Karpas-422 (cell line): ENCODE measurements around the gene FAM193B. TPM values are rescaled to one million over a fixed set of nuclear protein-coding genes. Genes with fewer than 3 reads are reported as not detected.
A peak's percentile ranks its signal among the peaks of the same experiment; 100 is the strongest.

Experiments
- DNase-seq: peaks from one replicate; pipeline ENCODE4 v3.0.0-alpha.2; 2015
- H2AFZ ChIP-seq: fragments of 200-600 bp; sonication (generic); 2 replicates; pipeline ENCODE4 v1.6.1; 2014; ENCODE audit warnings: antibody characterized with exemption, low read length, mixed read lengths
- H3K27ac ChIP-seq: fragments of 200-600 bp; sonication (generic); 2 replicates; pipeline ENCODE4 v1.5.1; 2014; ENCODE audit warnings: mild to moderate bottlenecking, low read length, moderate library complexity
- H3K27me3 ChIP-seq: fragments of 200-600 bp; sonication (generic); 2 replicates; pipeline ENCODE4 v1.6.1; 2014; ENCODE audit warnings: low read length, mixed read lengths
- H3K36me3 ChIP-seq: fragments of 200-600 bp; sonication (generic); 2 replicates; pipeline ENCODE4 v1.6.1; 2014; ENCODE audit warnings: low read length, mixed read lengths; ENCODE audit not compliant: insufficient read depth
- H3K4me1 ChIP-seq: fragments of 200-600 bp; sonication (generic); 2 replicates; pipeline ENCODE4 v1.6.1; 2014; ENCODE audit warnings: mild to moderate bottlenecking, low read length, mixed read lengths
- H3K4me2 ChIP-seq: fragments of 200-600 bp; sonication (generic); 2 replicates; pipeline ENCODE4 v1.6.1; 2014; ENCODE audit warnings: low read length, low read depth, mild to moderate bottlenecking; ENCODE audit not compliant: poor library complexity, severe bottlenecking
- H3K4me3 ChIP-seq: fragments of 200-600 bp; sonication (generic); 2 replicates; pipeline ENCODE4 v1.5.1; 2014; ENCODE audit warnings: mild to moderate bottlenecking, antibody characterized with exemption, low read length, mixed read lengths
- H3K79me2 ChIP-seq: fragments of 200-600 bp; sonication (generic); 2 replicates; pipeline ENCODE4 v1.6.1; 2014; ENCODE audit warnings: mild to moderate bottlenecking, low read length, mixed read lengths
- H3K9ac ChIP-seq: fragments of 200-600 bp; sonication (generic); 2 replicates; pipeline ENCODE4 v1.6.0; 2014; ENCODE audit warnings: low read length
- H3K9me2 ChIP-seq: fragments of 200-600 bp; sonication (generic), shearing (Covaris generic); replicated peaks from 2 replicates; pipeline ENCODE4 v1.6.0; 2014; ENCODE audit warnings: mild to moderate bottlenecking, low read length, moderate library complexity; ENCODE audit not compliant: insufficient read depth
- H3K9me3 ChIP-seq: fragments of 300-700, 200-600 bp; sonication (generic); 2 replicates; pipeline ENCODE4 v1.6.1; 2014; ENCODE audit warnings: low read length, mixed read lengths
- H4K20me1 ChIP-seq: fragments of 200-600 bp; sonication (generic); 2 replicates; pipeline ENCODE4 v1.6.1; 2014; ENCODE audit warnings: mild to moderate bottlenecking, antibody characterized with exemption, low read length, low read depth; ENCODE audit not compliant: insufficient read depth
- total RNA-seq: library from RNA; depleted of rRNA; stranded (reverse); fragments of >200 nt; shearing (Covaris generic); gene quantifications from 2 replicates; pipeline ENCODE4 v1.2.3, GENCODE V29; 2014; ENCODE audit warnings: low replicate concordance

Gene FAM193B
- total RNA-seq, 1 experiment from 2014 or later = 48.3 TPM

DNA sequence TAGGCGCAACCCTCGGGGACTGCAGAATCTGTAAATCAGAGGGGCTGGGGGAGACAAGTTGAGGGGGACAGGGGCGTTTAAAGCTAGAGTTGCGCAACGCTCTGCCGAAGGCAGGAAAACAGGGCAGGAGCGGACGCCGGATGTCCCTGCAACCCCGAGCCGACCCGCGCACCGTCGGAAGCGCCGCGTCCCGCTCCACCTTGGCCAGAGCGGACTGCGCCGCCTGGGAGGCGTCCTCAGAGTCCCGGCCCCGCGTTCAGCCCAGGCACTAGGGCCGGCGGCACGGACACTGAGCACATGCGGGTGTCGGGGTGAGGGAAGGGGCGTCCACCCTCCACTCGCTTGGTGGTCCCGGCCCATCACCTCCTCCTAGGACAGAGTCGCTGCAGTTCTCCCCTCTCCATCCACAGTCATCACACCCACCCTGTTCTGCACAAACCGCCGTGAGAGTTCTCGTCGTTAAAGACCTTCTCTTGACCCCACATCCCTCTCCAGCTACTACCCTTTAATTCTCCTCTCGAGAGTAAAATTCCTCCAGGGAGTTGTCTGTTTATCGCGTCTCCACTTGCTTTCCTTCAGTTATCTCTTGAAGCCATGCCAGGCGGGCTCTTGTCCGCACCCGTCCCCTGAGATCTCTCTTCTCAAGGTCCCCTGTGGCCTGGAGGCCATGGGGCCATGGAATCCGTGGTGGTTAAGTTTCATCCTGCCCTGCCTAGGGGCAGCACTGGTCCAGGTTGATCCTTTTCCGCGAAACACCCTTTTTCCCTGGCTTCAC is 56.2 kb downstream of the FAM193B start:
- Histone ChIP-seq H3K27me3 (no peaks in the 10 kb centered on the region), H3K27ac (no peak overlapping the region)

DNA sequence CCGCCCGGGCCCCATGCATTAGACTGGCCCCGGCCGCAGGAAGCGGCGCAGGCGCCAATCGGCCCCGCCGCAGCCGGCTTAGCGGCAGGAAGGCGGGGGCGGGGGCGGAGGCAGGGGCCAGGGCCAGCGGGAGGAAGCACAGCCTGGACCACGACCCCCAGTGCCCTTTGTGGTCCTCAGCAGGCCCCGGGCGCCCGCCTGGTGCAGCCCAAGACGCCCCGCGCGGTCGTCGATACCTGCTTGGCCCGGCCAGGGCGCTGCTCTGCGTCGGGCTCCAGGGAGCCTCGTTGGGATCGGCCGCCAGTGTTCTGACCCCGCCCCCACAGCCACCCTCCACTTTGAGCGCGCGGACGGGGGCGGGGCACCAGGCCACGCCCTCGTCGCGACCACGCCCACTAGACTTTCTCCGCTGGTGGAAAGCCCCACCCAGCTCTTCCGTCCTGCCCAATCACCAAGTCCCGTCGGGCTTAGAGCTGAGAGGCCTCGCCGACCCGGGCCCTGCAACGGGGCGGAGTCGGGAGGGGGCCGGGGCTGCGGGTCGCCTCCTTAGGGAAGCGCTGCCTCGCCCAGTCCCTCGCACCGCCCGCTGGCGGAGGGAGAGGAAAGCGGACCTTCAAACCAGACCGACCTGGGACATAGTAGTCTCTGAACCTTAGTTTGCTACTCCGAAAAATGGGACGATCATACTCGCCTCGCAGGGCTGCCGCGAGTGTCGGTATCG is 56.9 kb downstream of the FAM193B start, which contains the start of gene PDLIM7:
TSS of gene PDLIM7 (minus strand) at position 313 of the 721 bp plus-strand sequence. CDS start 1,092 bp downstream, outside the sequence.
- Histone ChIP-seq H3K27me3 (no peaks in the 10 kb centered on the region), H3K79me2 (peaks cover 10% of the 10 kb centered on the region), H3K4me3 (peak within 1 kb of the TSS; percentile 96), H3K9me2 (no peaks in the 10 kb centered on the region), H2AFZ (0 out of 2 replicates have a peak within 1 kb of the TSS, but pooled peaks have one; percentile 70), H3K36me3 (no peaks in the 10 kb centered on the region), H3K9ac (peak within 1 kb of the TSS; percentile 96), H4K20me1 (peaks cover 8% of the 10 kb centered on the region; the same call in 1 of the 2 replicates), H3K4me1 (peaks cover 53% of the 10 kb centered on the region), H3K27ac (peak within 1 kb of the TSS; percentile 85), H3K4me2 (peak within 1 kb of the TSS; percentile 98), H3K9me3 (no peaks in the 10 kb centered on the region)
- DNase-seq = peak; percentile 98

More for the DNA sequence above, 56.2 kb downstream of the FAM193B start:
- Histone ChIP-seq H3K9me3 (no peaks in the 10 kb centered on the region), H3K9me2 (no peaks in the 10 kb centered on the region), H3K4me3 (peak overlapping the region; percentile 96), H3K4me1 (peaks cover 60% of the 10 kb centered on the region), H2AFZ (0 out of 2 replicates have a peak overlapping the region, but pooled peaks have one; percentile 70), H4K20me1 (peaks cover 8% of the 10 kb centered on the region; the same call in 1 of the 2 replicates), H3K4me2 (peak overlapping the region; percentile 98), H3K36me3 (no peaks in the 10 kb centered on the region), H3K79me2 (peaks cover 10% of the 10 kb centered on the region), H3K9ac (peak overlapping the region; percentile 43)
- no peak for DNase-seq

DNA sequence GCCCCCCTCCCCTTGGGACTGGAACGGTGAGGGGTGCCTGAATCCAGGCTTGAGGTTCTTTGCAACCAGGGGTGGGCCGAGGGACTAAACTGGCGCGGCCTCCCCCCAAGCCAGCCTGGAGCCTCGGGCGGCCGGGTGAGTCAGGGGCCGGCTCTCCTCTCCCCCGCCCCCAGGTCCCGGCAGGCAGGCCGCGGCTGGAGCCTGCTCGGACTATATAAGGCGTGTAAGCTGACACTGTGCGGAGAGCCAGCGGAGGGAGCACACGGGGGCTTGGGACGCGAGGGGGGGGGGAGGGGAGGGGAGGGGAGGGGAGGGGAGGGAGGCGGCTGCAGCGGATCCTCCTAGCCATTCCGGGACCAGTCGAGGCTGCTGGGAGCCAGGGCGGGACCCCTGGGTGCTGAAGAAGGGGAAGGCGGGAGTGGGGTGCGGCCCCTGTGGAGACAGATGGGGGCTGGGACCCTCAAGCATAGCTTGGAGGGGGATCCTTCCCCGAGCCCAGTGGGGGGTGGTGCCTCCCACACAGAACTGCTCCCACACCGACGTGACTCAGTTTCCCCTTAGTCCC is 57.6 kb downstream of the FAM193B start:
- Histone ChIP-seq H4K20me1 (peaks cover 8% of the 10 kb centered on the region; the same call in 1 of the 2 replicates), H3K36me3 (no peaks in the 10 kb centered on the region), H3K9me3 (no peaks in the 10 kb centered on the region), H3K4me1 (peaks cover 46% of the 10 kb centered on the region), H3K79me2 (peaks cover 10% of the 10 kb centered on the region), H3K4me3 (peak overlapping the region; percentile 96), H3K9ac (peak overlapping the region; percentile 96), H3K9me2 (no peaks in the 10 kb centered on the region), H3K27me3 (no peaks in the 10 kb centered on the region), H2AFZ (no peak overlapping the region), H3K27ac (peak overlapping the region; percentile 85), H3K4me2 (peak overlapping the region; percentile 98)
- peak; percentile 90 for DNase-seq

DNA sequence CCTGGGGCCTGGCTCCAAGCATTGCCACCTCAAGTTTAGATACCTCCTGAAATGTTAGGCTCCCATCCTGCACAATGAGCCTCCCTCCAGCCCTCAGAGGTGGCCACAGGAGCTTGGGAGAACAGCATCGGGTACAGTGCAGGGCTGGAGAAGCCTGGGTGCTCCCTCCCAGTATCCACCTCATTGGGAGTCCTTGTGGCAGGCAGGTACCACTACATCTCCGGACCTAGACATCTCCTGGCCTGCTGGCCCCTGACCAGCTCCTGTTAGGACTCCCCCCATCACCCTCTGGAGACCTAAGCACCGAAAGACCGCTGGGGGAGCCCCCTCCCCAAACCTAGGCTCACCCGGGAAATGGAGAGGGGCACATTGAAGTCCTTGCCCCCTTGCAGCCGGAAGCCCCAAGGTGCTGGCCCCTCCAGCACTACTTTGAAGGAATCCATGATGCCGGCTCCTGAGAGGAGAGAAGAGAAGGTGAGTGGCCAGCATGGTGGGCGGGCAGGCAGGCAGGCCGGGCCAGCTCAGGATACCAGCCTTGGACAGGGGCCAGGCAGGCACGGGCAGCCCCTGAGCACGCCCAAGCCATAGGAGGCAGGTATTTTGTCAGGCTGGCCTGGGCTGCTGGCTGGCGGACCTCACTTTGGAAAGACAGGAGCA is 58.2 kb downstream of the FAM193B start:
- Histone ChIP-seq H3K4me3 (peak overlapping the region; percentile 96), H3K27ac (peak overlapping the region; percentile 85), H3K79me2 (peaks cover 10% of the 10 kb centered on the region), H2AFZ (no peak overlapping the region), H3K27me3 (no peaks in the 10 kb centered on the region), H3K9ac (peak overlapping the region; percentile 96), H3K9me3 (no peaks in the 10 kb centered on the region), H3K4me1 (peaks cover 42% of the 10 kb centered on the region), H4K20me1 (peaks cover 8% of the 10 kb centered on the region; the same call in 1 of the 2 replicates), H3K9me2 (no peaks in the 10 kb centered on the region), H3K36me3 (no peaks in the 10 kb centered on the region), H3K4me2 (peak overlapping the region; percentile 98)
- no peak for DNase-seq

DNA sequence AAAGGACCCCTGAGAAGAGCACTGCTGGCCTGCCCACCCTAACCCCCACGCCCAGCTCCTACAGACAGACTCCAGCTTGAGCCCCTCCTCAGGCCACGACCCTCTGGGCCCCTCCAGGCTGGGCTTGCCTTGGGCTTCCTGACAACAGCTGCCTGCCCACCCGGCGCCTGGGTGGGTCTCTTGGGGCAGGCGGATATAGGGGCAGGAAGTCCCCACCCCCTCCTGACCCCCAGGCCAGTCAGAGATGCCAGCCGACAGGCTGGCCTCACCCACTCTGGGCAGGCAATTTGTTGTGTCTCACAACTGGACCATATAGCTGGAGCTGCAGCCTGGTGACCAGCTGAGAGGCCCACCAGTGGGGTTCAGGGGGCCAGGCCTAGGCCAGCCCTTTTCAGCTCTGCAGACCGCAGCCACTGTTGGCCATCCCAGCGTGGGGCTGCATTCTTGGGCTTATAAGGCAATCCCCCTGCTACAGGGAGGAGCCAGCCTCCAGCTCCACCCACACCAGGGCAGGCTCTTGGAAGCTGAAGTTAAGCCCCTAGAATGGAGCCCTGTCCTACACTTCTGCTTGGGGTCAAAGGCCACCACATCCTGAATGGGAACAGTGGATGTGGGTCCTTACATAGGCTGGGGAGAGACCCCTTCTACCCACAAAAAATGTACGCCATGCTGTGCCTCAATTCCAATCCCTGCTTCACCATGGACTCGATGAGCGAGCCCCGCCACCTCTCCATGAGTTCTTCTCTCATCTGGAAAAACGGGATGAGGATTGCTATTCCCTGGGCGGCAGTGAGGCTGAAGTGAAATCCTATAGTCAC is 58.9 kb downstream of the FAM193B start:
- Histone ChIP-seq H3K9ac (peak overlapping the region; percentile 96), H3K27ac (peak overlapping the region; percentile 85), H2AFZ (no peak overlapping the region), H3K9me2 (no peaks in the 10 kb centered on the region), H3K9me3 (no peaks in the 10 kb centered on the region), H3K4me3 (peak overlapping the region; percentile 96; the same call in 1 of the 2 replicates), H3K4me2 (peak overlapping the region; percentile 98), H3K27me3 (no peaks in the 10 kb centered on the region), H3K36me3 (no peaks in the 10 kb centered on the region), H3K79me2 (peaks cover 10% of the 10 kb centered on the region), H3K4me1 (peaks cover 45% of the 10 kb centered on the region), H4K20me1 (peaks cover 8% of the 10 kb centered on the region; the same call in 1 of the 2 replicates)
- peak; percentile 67 for DNase-seq

DNA sequence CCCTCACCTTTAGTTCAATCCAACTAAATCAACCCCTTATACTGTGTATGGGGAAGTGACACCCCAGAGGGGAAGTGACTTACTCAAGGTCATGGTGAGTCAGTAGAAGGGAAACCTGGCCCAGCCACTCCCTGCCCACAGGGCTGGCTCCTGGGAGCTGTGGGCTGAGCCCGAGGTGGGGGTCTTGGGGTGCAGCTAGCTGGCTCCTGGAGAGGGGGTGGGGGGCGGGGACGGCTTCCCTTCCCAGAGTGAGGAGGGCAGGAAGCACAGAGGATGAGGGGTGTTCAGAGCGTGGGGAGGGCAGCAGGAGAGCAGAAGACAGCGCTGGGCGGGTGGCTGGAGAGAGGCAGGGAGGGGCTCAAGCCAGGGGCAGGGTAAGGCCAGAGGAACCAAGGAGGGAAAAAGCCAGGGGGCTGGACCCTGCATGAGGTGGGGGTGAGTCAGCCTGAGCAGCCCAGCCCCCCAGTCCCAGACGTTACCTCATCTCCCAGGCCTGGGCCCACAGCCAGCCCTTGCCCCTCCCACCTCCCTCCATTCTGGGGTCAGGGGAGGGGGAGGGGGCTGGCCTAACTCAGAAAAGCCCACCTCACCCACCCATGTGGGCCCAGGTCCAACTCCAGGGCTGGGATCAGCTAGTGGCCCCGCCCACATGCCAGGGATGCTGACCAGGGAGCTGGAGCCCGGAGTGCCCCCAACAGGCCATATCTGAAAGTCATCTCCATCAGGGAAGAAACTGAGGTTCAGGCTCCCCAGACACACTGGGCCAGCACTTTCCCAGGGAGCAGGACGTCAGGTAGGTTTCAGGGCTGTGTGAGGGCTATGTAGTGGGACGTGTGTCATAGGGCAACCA is 59.8 kb downstream of the FAM193B start:
- H3K4me1 ChIP-seq = peaks cover 53% of the 10 kb centered on the region
- H3K27me3 ChIP-seq = no peaks in the 10 kb centered on the region
- DNase-seq = no peak
- peaks cover 8% of the 10 kb centered on the region; the same call in 1 of the 2 replicates for H4K20me1 ChIP-seq
- H3K79me2 ChIP-seq = peaks cover 10% of the 10 kb centered on the region
- no peaks in the 10 kb centered on the region for H3K9me2 ChIP-seq
- peak overlapping the region; percentile 96; the same call in 1 of the 2 replicates for H3K9ac ChIP-seq
- H3K27ac ChIP-seq = peak overlapping the region; percentile 85
- peak overlapping the region; percentile 98 for H3K4me2 ChIP-seq
- no peaks in the 10 kb centered on the region for H3K9me3 ChIP-seq
- no peak overlapping the region for H3K4me3 ChIP-seq
- no peaks in the 10 kb centered on the region for H3K36me3 ChIP-seq
- H2AFZ ChIP-seq = no peak overlapping the region
